H1 (cell line): ENCODE results near the gene PLPPR3. TPM values are rescaled to one million over a fixed set of nuclear protein-coding genes. Genes with fewer than 3 reads are reported as not detected.

ENCODE experiments used
- CTCF ChIA-PET: fragments of 300-600 bp; sonication (Branson Sonifier 250); formaldehyde crosslinking; loops from one replicate; lab custom pipeline; 2021; ENCODE audit not compliant: partially characterized antibody; lab: Charles Lee
- POLR2A ChIA-PET: fragments of 300-600 bp; sonication (Branson Sonifier 250); formaldehyde crosslinking; loops from one replicate; lab custom pipeline; 2021; ENCODE audit warnings: inconsistent platforms; ENCODE audit not compliant: partially characterized antibody; lab: Charles Lee
- DNase-seq, 2 experiments: peaks; one replicate each; pipeline versions ENCODE4 v3.0.0 to v3.0.0-alpha.2; 2010 to 2022; ENCODE audit warnings: low spot score in 2 of 2, low read depth in 1 of 2, mixed read lengths in 1 of 2
- FAIRE-seq: peaks from 2 replicates; lab custom pipeline; 2011; peaks lifted over from hg19 to GRCh38; lab: Jason Lieb, UNC
- H2AFZ ChIP-seq: 2 replicates; pipeline ENCODE4 v1.8.1; 2012; ENCODE audit warnings: low read length, inconsistent platforms
- H2AK5ac ChIP-seq: 2 replicates; pipeline ENCODE4 v1.6.1; 2013; ENCODE audit warnings: low read depth, low read length
- H2BK120ac ChIP-seq: replicated peaks from 2 replicates; pipeline ENCODE3; 2013; ENCODE audit warnings: low read depth, low read length, inconsistent platforms
- H2BK12ac ChIP-seq: 2 replicates; pipeline ENCODE4 v1.6.1; 2013; ENCODE audit warnings: low read depth, low read length
- H2BK15ac ChIP-seq: 2 replicates; pipeline ENCODE4 v1.6.1; 2013; ENCODE audit warnings: low read length
- H2BK20ac ChIP-seq: 2 replicates; pipeline ENCODE4 v1.6.1; 2013; ENCODE audit warnings: low read length
- H2BK5ac ChIP-seq: 2 replicates; pipeline ENCODE4 v1.6.1; 2013; ENCODE audit warnings: low read depth, low read length
- H3K14ac ChIP-seq: 2 replicates; pipeline ENCODE4 v1.6.1; 2013; ENCODE audit warnings: inconsistent platforms; ENCODE audit not compliant: insufficient read length
- H3K18ac ChIP-seq: 2 replicates; pipeline ENCODE4 v1.6.1; 2013; ENCODE audit warnings: low read length; ENCODE audit errors: extremely low read depth
- H3K23ac ChIP-seq: 2 replicates; pipeline ENCODE4 v1.6.1; 2013; ENCODE audit warnings: inconsistent platforms; ENCODE audit not compliant: insufficient read length
- H3K23me2 ChIP-seq: 2 replicates; pipeline ENCODE4 v1.6.1; 2013; ENCODE audit warnings: low read depth, low read length
- H3K27ac ChIP-seq: 2 replicates; pipeline ENCODE4 v1.6.1; 2011; ENCODE audit warnings: low read depth, low read length, inconsistent platforms
- H3K27me3 ChIP-seq, 4 experiments: replicated peaks in 1 of 4; 1 replicate in 1 of 4; 2 replicates in 3 of 4; pipeline versions ENCODE4 v1.6.1 to v1.8.1; 2011 to 2013; ENCODE audit warnings: low read length in 3 of 4, mild to moderate bottlenecking in 3 of 4, inconsistent platforms in 2 of 4, mixed read lengths in 2 of 4, moderate library complexity in 1 of 4; ENCODE audit not compliant: control insufficient read depth in 3 of 4, insufficient read depth in 3 of 4; ENCODE audit errors: extremely low read depth in 1 of 4
- H3K36me3 ChIP-seq, 4 experiments: 2 replicates each; pipeline versions ENCODE4 v1.6.1 to v1.8.1; 2011 to 2013; ENCODE audit warnings: mild to moderate bottlenecking in 4 of 4, low read length in 3 of 4, moderate library complexity in 2 of 4, control low read depth in 1 of 4, inconsistent platforms in 1 of 4; ENCODE audit not compliant: insufficient read depth in 4 of 4, control insufficient read depth in 2 of 4
- H3K4ac ChIP-seq: replicated peaks from 2 replicates; pipeline ENCODE3; 2013; ENCODE audit warnings: low read length, low read depth, mixed read lengths, inconsistent platforms; ENCODE audit not compliant: insufficient read length
- H3K4me1 ChIP-seq, 4 experiments: replicated peaks in 1 of 4; 1 replicate in 1 of 4; 2 replicates in 3 of 4; pipeline versions ENCODE4 v1.6.1 to v1.8.1; 2011 to 2013; ENCODE audit warnings: low read length in 3 of 4, inconsistent platforms in 2 of 4, mixed read lengths in 1 of 4; ENCODE audit not compliant: insufficient read depth in 4 of 4, control insufficient read depth in 3 of 4
- H3K4me2 ChIP-seq, 2 experiments: 2 replicates each; pipeline versions ENCODE4 v1.6.1 to v1.8.1; 2011 to 2013; ENCODE audit warnings: low read depth in 2 of 2, low read length in 2 of 2, control low read depth in 1 of 2, inconsistent platforms in 1 of 2, mild to moderate bottlenecking in 1 of 2; ENCODE audit not compliant: insufficient read depth in 1 of 2
- H3K4me3 ChIP-seq, 4 experiments: fragments of 200-600, 300-600 bp in 1 of 4; sonication (generic), shearing (Covaris generic), sonication (Bioruptor Twin) in 1 of 4; 2 replicates each; pipeline versions ENCODE4 v1.5.1 to v1.8.1; 2011 to 2016; ENCODE audit warnings: low read length in 4 of 4, low read depth in 3 of 4, control low read depth in 2 of 4, inconsistent platforms in 2 of 4, mild to moderate bottlenecking in 2 of 4, mixed read lengths in 1 of 4, moderate library complexity in 1 of 4; ENCODE audit not compliant: insufficient read depth in 2 of 4; ENCODE audit errors: extremely low read depth in 1 of 4
- H3K56ac ChIP-seq: replicated peaks from 2 replicates; pipeline ENCODE3; 2013; ENCODE audit warnings: low read depth, mild to moderate bottlenecking, mixed read lengths, low read length, inconsistent platforms; ENCODE audit not compliant: insufficient read length
- H3K79me1 ChIP-seq: 2 replicates; pipeline ENCODE4 v1.6.1; 2013; ENCODE audit warnings: low read depth, low read length, control low read depth
- H3K79me2 ChIP-seq, 2 experiments: 2 replicates each; pipeline versions ENCODE4 v1.6.1 to v1.8.1; 2012 to 2013; ENCODE audit warnings: low read length in 2 of 2, mild to moderate bottlenecking in 2 of 2, inconsistent platforms in 1 of 2; ENCODE audit not compliant: insufficient read depth in 2 of 2, control insufficient read depth in 1 of 2
- H3K9ac ChIP-seq, 4 experiments: replicated peaks in 1 of 4; 1 replicate in 1 of 4; 2 replicates in 3 of 4; pipeline versions ENCODE4 v1.6.1 to v1.8.1; 2011 to 2013; ENCODE audit warnings: low read depth in 3 of 4, low read length in 3 of 4, control low read depth in 2 of 4, mild to moderate bottlenecking in 2 of 4, moderate library complexity in 2 of 4, inconsistent platforms in 1 of 4; ENCODE audit errors: extremely low read depth in 1 of 4
- H3K9me3 ChIP-seq, 2 experiments: 2 replicates each; pipeline versions ENCODE4 v1.6.1 to v1.8.1; 2012 to 2013; ENCODE audit warnings: mild to moderate bottlenecking in 2 of 2, moderate library complexity in 2 of 2, control low read depth in 1 of 2, inconsistent platforms in 1 of 2, low read depth in 1 of 2, low read length in 1 of 2, mixed read lengths in 1 of 2; ENCODE audit not compliant: insufficient read depth in 2 of 2
- H4K20me1 ChIP-seq, 2 experiments: replicated peaks in 1 of 2; 2 replicates each; pipeline versions ENCODE3 to v1.8.1; 2011 to 2013; ENCODE audit warnings: inconsistent platforms in 2 of 2, low read length in 2 of 2, mild to moderate bottlenecking in 1 of 2; ENCODE audit not compliant: insufficient read depth in 2 of 2, control insufficient read depth in 1 of 2
- H4K5ac ChIP-seq: 2 replicates; pipeline ENCODE4 v1.6.1; 2013; ENCODE audit warnings: low read length, low read depth, mixed read lengths, inconsistent platforms; ENCODE audit not compliant: insufficient read length
- H4K8ac ChIP-seq: 2 replicates; pipeline ENCODE4 v1.8.0; 2013; ENCODE audit warnings: mild to moderate bottlenecking, moderate library complexity, low read length, inconsistent platforms; ENCODE audit not compliant: insufficient read depth; ENCODE audit errors: extremely low read depth
- H4K91ac ChIP-seq: replicated peaks from 2 replicates; pipeline ENCODE3; 2013; ENCODE audit warnings: low read length, mixed read lengths, inconsistent platforms; ENCODE audit not compliant: insufficient read length
- CHD2 ChIP-seq: IDR thresholded peaks from 2 replicates; pipeline ENCODE4 v1.6.1; 2012; ENCODE audit warnings: low read length, improper control_type of control experiment
- JUN ChIP-seq: IDR thresholded peaks from 2 replicates; pipeline ENCODE4 v1.6.1; 2011; ENCODE audit warnings: low read depth, mild to moderate bottlenecking, improper control_type of control experiment, low read length
- RNF2 ChIP-seq: fragments of 200-900, 300-1000 bp; sonication (generic); IDR thresholded peaks from 2 replicates; pipeline ENCODE4 v1.7.1; 2016; ENCODE audit warnings: borderline replicate concordance, low read depth, mild to moderate bottlenecking, antibody characterized with exemption, low read length; ENCODE audit not compliant: poor library complexity, severe bottlenecking; ENCODE audit errors: missing control alignments
- RXRA ChIP-seq: IDR thresholded peaks from 2 replicates; pipeline ENCODE4 v1.6.1; 2011; ENCODE audit warnings: low read depth, mild to moderate bottlenecking, low read length, moderate library complexity; ENCODE audit not compliant: insufficient read depth
- SAP30 ChIP-seq: fragments of 300-600 bp; sonication (generic); IDR thresholded peaks from 2 replicates; pipeline ENCODE4 v1.7.1; 2012; ENCODE audit warnings: low read length, moderate library complexity, mild to moderate bottlenecking, inconsistent platforms; ENCODE audit not compliant: insufficient read depth, insufficient replicate concordance
- TAF1 ChIP-seq: IDR thresholded peaks from 2 replicates; pipeline ENCODE4 v1.6.1; 2011; ENCODE audit warnings: mild to moderate bottlenecking, low read depth, low read length
- TBP ChIP-seq: IDR thresholded peaks from 2 replicates; pipeline ENCODE4 v1.6.1; 2011; ENCODE audit warnings: low read depth, low read length, improper control_type of control experiment
- YY1 ChIP-seq: IDR thresholded peaks from 2 replicates; pipeline ENCODE4 v1.6.1; 2011; ENCODE audit warnings: low read depth, mild to moderate bottlenecking, low read length
- WGBS, 2 experiments: shearing (Covaris generic) in 1 of 2; methylation state at CpG; one replicate each; pipeline versions ENCODE4 v1.1.6 to v1.1.7; 2013 to 2015; ENCODE audit warnings: low lambda C conversion rate in 2 of 2, mixed read lengths in 2 of 2, inconsistent platforms in 1 of 2, low coverage in 1 of 2, missing lambda C conversion rate in 1 of 2; ENCODE audit not compliant: insufficient replicate concordance in 2 of 2, insufficient coverage in 1 of 2, insufficient read length in 1 of 2; ENCODE audit errors: extremely low coverage in 1 of 2, missing lambda C conversion rate in 1 of 2; 5-methylcytosine and 5-hydroxymethylcytosine counted together
- polyA plus RNA-seq, 7 experiments: library from polyadenylated mRNA; depleted of rRNA in 3 of 7; stranded (reverse) in 5 of 7; unstranded in 2 of 7; fragments of >200 nt in 5 of 7; fragments of 200-250 nt in 2 of 7; gene quantifications; 1 replicate in 5 of 7; 2 replicates in 1 of 7; 4 replicates in 1 of 7; pipeline versions ENCODE4 v1.2.1 to v1.2.3, GENCODE V29; 2011 to 2013; ENCODE audit warnings: missing spikeins in 2 of 7, mixed read lengths in 2 of 7
- total RNA-seq: library from RNA; stranded (reverse); fragmentation: NEBNext Ultra II Directional; extraction: Animal tissue kit (Norgen Biotek cat#: 25700); gene quantifications from 2 replicates; pipeline ENCODE4 v1.2.1, GENCODE V29; 2021

The PLPPR3 gene
- total and polyA plus RNA-seq, 2 of the 8 experiments (the other 6 are each of a cell fraction or from before 2014, with no cell fraction given) = 71.7 to 76.4 TPM

DNA sequence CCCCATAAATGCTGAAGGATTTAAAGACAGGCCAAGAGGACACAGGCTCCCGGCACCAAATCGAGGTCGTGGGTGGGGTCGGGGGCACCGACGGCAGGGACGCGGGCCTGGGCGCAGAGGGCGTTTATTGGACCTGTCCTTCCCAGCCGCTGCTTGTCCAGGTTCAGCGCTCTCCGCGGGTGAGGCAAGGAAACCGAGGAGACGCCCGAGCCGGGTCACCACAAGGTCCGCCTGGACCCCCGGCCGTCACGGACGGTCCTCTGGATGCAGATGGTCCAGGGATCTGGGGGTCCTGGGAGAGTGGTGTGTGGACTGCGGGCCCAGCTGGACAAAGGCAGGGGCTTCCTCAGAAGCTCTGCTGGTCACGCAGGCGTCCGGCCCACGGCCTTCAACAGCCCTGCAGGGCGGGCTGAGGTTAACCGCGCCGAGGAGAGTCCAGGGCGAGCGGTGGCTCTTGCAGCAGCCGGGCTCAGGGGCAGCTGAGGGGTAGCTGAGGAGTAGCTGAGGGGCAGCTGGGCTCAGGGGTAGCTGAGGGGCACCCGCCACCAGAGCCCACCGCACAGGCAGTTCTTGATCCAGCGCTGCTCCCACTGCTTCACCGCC, 46.2 kb upstream of the PLPPR3 start:
- Histone ChIP-seq H3K9me3 (peaks cover 0 to 3% of the 10 kb centered on the region in 2 experiments; a peak in 1 of 4 replicates), H3K14ac (no peak overlapping the region), H3K23ac (no peak overlapping the region), H4K5ac (no peak overlapping the region), H3K36me3 (peaks cover 0 to 12% (median 0%) of the 10 kb centered on the region in 4 experiments; a peak in 2 of 8 replicates), H3K4me3 (no peak overlapping the region), H3K27ac (no peak overlapping the region), H3K79me1 (no peaks in the 10 kb centered on the region; the same call in 1 of the 2 replicates), H3K9ac (no peak overlapping the region; a peak in 1 of 7 replicates), H3K4me2 (peak overlapping the region in 1 of 2 experiments; percentile 35; a peak in 2 of 4 replicates), H3K18ac (0 out of 2 replicates have a peak overlapping the region, but pooled peaks have one; percentile 71), H3K23me2 (no peaks in the 10 kb centered on the region), H4K91ac (no peak overlapping the region), H4K8ac (peak overlapping the region; percentile 71; the same call in 1 of the 2 replicates), H2BK20ac (no peak overlapping the region), H2AK5ac (no peak overlapping the region), H3K79me2 (no peaks in the 10 kb centered on the region), H3K4me1 (peaks cover 3 to 18% (median 7%) of the 10 kb centered on the region in 4 experiments), H2BK12ac (peak overlapping the region; percentile 87; the same call in 1 of the 2 replicates), H4K20me1 (peaks cover 4 to 8% of the 10 kb centered on the region in 2 experiments), H2AFZ (no peak overlapping the region), H2BK120ac (no peak overlapping the region), H3K27me3 (peaks cover 0 to 4% (median 0%) of the 10 kb centered on the region in 4 experiments; a peak in 2 of 7 replicates), H2BK5ac (no peak overlapping the region), H3K56ac (no peak overlapping the region), H3K4ac (peak overlapping the region; percentile 78), H2BK15ac (no peak overlapping the region)
- CTCF ChIA-PET = interaction anchor here (0.6 to 2.6 kb wide), 10 partner anchors 35 to 370 kb away, joined by 3 to 8 read pairs (median 4); no protein-coding TSS in a partner anchor
- DNase-seq (no peak), FAIRE-seq (no peak)
- 94% methylated on average over 29 of the region's 39 CpGs; no CpG with 5 or more reads in 1 of the 2 experiments for WGBS, 2 experiments
- TF ChIP-seq CHD2 (no peak), TAF1 (no peak), JUN (no peak), RXRA (no peak), YY1 (no peak), SAP30 (no peak), RNF2 (no peak), TBP (no peak)
- POLR2A ChIA-PET = interaction anchor here (0.6 to 0.8 kb wide), 2 partner anchors 53 to 70 kb away, joined by 3 read pairs; no protein-coding TSS in a partner anchor
